Measurements from ENCODE around the gene EFNB1.

The EFNB1 gene

DNA sequence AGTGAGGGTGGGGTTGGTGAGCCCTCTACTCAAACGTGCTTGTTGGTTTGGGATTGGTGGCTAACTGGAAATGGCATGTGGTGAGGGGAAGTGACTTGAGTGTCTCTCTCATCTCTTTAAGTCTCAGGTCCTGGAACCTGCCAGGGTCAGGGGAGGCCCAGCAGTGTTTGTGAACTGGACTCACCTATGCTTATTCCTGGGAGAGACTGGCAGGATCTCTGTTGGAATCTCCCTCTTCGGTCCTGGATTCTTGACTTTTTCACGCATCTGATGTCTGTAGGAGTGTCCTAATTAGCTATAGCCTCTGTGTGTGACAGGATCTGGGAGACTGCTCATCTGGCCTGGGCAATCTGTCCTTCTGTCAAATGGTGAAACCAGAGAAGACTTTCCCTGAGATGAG, 7.2 kb upstream of the EFNB1 start:
- in situ Hi-C loops (cut with HindIII; ENCODE audit: low pct_unique_long_range_greater_than_20kb, low sequenced_read_pairs): no loop called here
- TF ChIP-seq JUND (IDR thresholded peaks at IDR 0.05; ENCODE audit: low read depth): no peak
- DNase-seq (ENCODE audit: low read depth in 1 of 2, low spot score in 1 of 2): no peak

GRCh38 chrX:68822641-68823410, 6.0 kb upstream of the EFNB1 start:
- in situ Hi-C loops (cut with HindIII; ENCODE audit: low pct_unique_long_range_greater_than_20kb, low sequenced_read_pairs): no loop called here
- peak in 1 of 2 experiments; percentile 35 for DNase-seq (ENCODE audit: low read depth in 1 of 2, low spot score in 1 of 2)
- no peak for TF ChIP-seq JUND (IDR thresholded peaks at IDR 0.05; ENCODE audit: low read depth)

GRCh38 chrX:68823413-68824151, 5.2 kb upstream of the EFNB1 start:
- in situ Hi-C loops (cut with HindIII; ENCODE audit: low pct_unique_long_range_greater_than_20kb, low sequenced_read_pairs): no loop called here
- no peak for DNase-seq (ENCODE audit: low read depth in 1 of 2, low spot score in 1 of 2)
- TF ChIP-seq JUND (IDR thresholded peaks at IDR 0.05; ENCODE audit: low read depth): no peak

DNA sequence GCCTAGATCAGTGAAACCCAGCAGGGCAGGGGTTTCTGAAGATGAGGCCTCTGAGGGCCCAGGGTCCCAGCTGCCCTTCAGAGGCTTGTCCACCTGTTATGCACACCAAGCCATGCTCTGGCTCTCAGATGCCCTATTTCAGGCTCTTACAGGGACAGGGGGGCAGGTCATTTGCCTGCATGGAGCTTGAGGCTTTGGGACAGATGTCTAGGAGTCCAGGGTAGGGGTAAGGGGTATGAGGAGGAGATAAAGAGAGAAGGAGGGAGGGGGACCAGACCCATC, 4.7 kb upstream of the EFNB1 start:
- no peak for TF ChIP-seq JUND (IDR thresholded peaks at IDR 0.05; ENCODE audit: low read depth)
- no peak for DNase-seq (ENCODE audit: low read depth in 1 of 2, low spot score in 1 of 2)
- in situ Hi-C loops (cut with HindIII; ENCODE audit: low pct_unique_long_range_greater_than_20kb, low sequenced_read_pairs): no loop called here

GRCh38 chrX:68824565-68825125, 4.2 kb upstream of the EFNB1 start:
- no peak for DNase-seq (ENCODE audit: low read depth in 1 of 2, low spot score in 1 of 2)
- TF ChIP-seq JUND (IDR thresholded peaks at IDR 0.05; ENCODE audit: low read depth): no peak
- in situ Hi-C loops (cut with HindIII; ENCODE audit: low pct_unique_long_range_greater_than_20kb, low sequenced_read_pairs): no loop called here

- in situ Hi-C loops (cut with HindIII; ENCODE audit: low pct_unique_long_range_greater_than_20kb, low sequenced_read_pairs): no loop called here
- no peak for DNase-seq (ENCODE audit: low read depth in 1 of 2, low spot score in 1 of 2)
- no peak for TF ChIP-seq JUND (IDR thresholded peaks at IDR 0.05; ENCODE audit: low read depth)
Observed at GRCh38 chrX:68826113-68826980, 2.5 kb upstream of the EFNB1 start.

- DNase-seq (ENCODE audit: low read depth in 1 of 2, low spot score in 1 of 2): no peak
- in situ Hi-C loops (cut with HindIII; ENCODE audit: low pct_unique_long_range_greater_than_20kb, low sequenced_read_pairs): no loop called here
- TF ChIP-seq JUND (IDR thresholded peaks at IDR 0.05; ENCODE audit: low read depth): no peak
Observed at GRCh38 chrX:68827256-68827655, 1.6 kb upstream of the EFNB1 start.

DNA sequence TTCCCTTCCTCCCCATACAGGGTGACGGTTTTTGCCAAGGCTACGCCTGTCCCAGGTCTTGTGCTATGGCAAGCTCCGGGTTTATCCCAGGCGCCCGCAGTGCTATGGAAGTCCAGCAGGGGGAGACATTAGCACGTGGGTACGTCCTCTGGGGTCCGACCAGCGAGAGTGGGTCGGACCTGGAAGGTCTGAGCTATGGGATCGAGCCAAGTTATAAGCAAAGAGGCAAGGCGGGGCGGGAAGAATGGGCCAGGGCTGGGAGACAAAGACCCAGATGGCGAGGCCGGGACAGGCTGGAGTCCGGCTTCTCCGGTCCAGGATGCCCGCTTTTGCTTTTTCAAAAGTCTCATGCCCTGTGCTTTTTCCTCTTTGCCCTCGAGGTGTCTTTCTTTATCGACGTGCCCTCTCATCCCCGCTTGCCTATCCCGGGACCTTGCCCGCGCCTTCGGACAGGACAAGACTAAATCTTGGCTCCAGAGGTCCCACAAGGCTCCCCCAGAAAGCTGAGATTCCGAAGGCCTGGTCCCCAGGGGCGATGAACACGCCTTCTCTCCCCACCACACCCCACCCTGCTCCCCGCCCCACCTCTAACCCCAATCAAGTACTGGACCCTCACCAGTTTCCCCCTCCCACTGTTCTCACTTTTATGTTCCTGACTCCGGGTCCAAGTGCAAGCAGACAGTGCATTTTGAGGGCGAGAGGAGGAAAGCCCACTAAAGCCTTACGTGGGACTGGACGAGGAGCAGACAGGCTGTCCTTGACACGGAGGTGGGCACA, 785 bp upstream of the EFNB1 start:
- no peak for TF ChIP-seq JUND (IDR thresholded peaks at IDR 0.05; ENCODE audit: low read depth)
- DNase-seq (ENCODE audit: low read depth in 1 of 2, low spot score in 1 of 2): peak; percentile 4 to 64
- in situ Hi-C loops (cut with HindIII; ENCODE audit: low pct_unique_long_range_greater_than_20kb, low sequenced_read_pairs): no loop called here

DNA sequence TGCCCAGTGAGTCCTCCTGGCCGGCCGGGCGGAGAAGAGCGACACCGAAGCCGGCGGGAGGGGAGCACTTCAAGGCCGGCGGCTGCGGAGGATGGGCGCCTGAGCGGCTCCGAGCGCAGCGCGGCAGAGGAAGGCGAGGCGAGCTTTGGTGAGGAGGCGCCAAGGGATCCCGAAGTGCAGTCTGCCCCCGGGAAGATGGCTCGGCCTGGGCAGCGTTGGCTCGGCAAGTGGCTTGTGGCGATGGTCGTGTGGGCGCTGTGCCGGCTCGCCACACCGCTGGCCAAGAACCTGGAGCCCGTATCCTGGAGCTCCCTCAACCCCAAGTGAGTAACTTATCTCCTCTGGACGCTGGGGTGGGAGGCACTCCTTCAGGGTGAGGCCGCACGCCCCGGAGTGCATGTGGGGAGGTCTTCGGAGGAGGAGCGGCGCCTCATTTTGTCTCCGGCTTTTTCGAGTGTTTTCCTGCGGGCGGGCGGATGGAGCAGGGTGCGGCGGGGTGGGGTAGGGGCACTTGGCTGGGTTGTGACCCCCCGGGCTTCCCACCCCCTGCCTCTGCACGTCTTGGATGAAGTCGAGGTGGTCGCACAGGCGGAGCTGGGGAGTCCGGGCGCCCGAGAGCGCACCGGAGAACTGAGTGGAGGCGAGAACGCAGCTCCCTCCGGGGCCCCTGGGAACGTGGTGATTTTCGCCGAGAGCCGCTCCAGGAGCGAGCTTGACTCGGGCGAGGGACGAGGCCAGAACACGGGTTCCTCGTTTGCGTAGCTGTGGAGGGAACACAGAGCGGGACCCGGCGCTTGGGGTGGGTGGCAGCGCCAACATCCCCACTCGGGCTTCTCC, 979 bp downstream of the EFNB1 start:
- TF ChIP-seq JUND (IDR thresholded peaks at IDR 0.05; ENCODE audit: low read depth): no peak
- in situ Hi-C loops (cut with HindIII; ENCODE audit: low pct_unique_long_range_greater_than_20kb, low sequenced_read_pairs): no loop called here
- peak; percentile 10 to 18 for DNase-seq (ENCODE audit: low read depth in 1 of 2, low spot score in 1 of 2)

DNA sequence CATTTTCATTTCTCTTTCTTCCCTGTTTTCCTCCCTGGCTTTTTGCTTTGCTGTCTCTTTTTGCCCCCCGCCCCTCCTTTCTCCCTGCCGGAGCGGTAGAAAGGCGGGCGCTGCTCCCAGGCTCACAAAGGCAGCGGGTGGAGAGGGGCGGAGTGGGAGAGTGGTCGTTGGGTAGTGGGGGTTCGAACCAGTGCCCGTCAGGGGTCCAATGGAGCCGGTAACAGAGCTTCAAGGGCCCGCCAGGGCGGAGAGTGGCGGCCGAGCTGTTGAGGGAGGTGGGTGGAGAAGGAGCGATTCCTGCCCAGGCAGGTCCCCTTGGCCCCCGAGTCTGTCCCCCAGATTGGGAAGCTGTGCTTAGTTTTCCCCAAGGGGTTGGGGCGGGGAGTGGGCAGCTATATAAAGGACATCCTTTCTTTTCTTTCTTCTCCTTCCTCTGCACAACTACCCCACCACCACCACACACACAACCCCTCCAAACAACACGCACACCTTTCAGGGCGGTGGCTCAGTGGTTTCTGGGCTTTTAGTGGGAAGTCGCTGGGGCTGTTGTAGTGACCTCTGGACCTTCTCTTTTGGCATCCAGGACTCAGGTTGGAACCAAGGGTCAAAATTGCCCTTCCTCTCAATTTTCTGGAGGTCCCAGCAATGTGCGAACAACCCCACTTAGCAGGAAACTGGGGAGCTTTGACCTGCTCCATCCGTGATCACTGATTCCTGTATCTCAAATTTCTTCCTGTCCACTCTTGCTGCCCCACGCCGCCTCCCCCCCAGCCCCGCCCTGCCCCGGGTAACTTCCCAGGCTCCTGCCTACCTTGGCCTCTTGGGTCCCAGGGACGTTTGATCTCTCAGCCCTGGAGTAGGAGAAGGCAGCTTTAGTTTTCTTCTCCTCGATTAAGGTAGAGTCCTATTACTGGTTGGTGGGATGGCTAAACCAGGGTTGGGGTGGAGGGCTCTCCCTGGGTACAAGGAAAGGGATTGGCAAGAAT, 1.9 kb downstream of the EFNB1 start:
- no peak for DNase-seq (ENCODE audit: low read depth in 1 of 2, low spot score in 1 of 2)
- no peak for TF ChIP-seq JUND (IDR thresholded peaks at IDR 0.05; ENCODE audit: low read depth)
- in situ Hi-C loops (cut with HindIII; ENCODE audit: low pct_unique_long_range_greater_than_20kb, low sequenced_read_pairs): no loop called here
